ENCODE measurements around the gene DPM3. TPM values are rescaled to one million over a fixed set of nuclear protein-coding genes. Genes with fewer than 3 reads are reported as not detected.

The DPM3 gene
- total and polyA plus RNA-seq, 2 of the 13 experiments (the other 11 are each of a cell fraction or from before 2014, with no cell fraction given) = 23.2 to 53.4 TPM

DNA sequence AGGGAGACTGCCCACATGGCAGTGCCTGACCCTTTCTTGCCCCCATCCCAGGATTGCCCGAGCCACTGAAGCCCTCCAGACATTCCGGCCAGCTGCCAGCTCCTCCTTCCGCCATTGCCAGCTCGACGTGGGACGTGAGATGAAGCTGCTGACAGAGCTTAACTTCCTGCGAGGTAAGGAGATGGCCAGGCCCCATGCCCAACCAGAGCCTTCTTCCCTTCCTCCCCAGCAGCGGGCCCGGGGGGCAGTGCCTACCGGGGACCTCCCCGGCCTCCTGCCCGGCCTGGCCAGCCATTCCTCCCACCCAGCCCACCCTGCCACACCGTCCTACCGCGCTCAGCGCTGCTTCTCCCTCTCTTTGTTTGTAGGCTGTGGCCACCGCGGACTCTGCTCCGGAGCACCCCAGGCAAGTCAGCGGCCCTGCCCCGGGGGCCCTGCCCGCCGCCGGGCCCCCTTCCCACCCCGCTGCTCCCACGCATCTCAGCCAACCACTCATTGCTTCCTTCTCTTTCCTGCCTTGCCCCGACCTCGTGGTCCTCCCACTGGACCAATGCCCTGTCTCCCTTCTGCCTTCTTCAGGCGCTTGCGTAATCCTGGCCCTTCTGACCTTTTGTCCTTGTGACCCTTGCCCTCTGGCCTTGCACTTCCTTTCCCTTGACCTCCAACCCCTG, 38.2 kb upstream of the DPM3 start (continued):
- no peak for TF ChIP-seq ATF5 (CRISPR knock-in tag; IDR thresholded peaks at IDR 0.05; ENCODE audit: low read depth)
- no peak for TF ChIP-seq RNF219 (CRISPR knock-in tag; IDR thresholded peaks at IDR 0.05)
- TF ChIP-seq ZNF589 (CRISPR knock-in tag; conservative IDR thresholded peaks at IDR 0.05) = no peak
- TF ChIP-seq ISX (CRISPR knock-in tag; conservative IDR thresholded peaks at IDR 0.05) = no peak
- 0 out of 2 replicates have a peak, but pooled peaks have one; percentile 25 for TF ChIP-seq MIXL1 (CRISPR knock-in tag; IDR thresholded peaks at IDR 0.05)
- TF ChIP-seq, protein P1, sequence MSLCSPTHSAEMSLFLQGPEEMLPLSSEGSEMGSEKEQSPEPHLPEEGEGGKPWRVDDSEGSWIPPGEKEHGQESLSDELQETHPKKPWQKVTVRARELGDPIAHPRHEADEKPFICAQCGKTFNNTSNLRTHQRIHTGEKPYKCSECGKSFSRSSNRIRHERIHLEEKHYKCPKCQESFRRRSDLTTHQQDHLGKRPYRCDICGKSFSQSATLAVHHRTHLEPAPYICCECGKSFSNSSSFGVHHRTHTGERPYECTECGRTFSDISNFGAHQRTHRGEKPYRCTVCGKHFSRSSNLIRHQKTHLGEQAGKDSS (CRISPR knock-in tag; IDR thresholded peaks at IDR 0.05; ENCODE audit: borderline replicate concordance, low read depth) = no peak
- TF ChIP-seq ZNF367 (CRISPR knock-in tag; IDR thresholded peaks at IDR 0.05; ENCODE audit: borderline replicate concordance) = no peak
- TF ChIP-seq ZNF264 (CRISPR knock-in tag; IDR thresholded peaks at IDR 0.05) = no peak
- no peak for TF ChIP-seq SATB2 (CRISPR knock-in tag; IDR thresholded peaks at IDR 0.05)
- TF ChIP-seq ZNF761 (CRISPR knock-in tag; conservative IDR thresholded peaks at IDR 0.05) = no peak
- TF ChIP-seq, protein P2, sequence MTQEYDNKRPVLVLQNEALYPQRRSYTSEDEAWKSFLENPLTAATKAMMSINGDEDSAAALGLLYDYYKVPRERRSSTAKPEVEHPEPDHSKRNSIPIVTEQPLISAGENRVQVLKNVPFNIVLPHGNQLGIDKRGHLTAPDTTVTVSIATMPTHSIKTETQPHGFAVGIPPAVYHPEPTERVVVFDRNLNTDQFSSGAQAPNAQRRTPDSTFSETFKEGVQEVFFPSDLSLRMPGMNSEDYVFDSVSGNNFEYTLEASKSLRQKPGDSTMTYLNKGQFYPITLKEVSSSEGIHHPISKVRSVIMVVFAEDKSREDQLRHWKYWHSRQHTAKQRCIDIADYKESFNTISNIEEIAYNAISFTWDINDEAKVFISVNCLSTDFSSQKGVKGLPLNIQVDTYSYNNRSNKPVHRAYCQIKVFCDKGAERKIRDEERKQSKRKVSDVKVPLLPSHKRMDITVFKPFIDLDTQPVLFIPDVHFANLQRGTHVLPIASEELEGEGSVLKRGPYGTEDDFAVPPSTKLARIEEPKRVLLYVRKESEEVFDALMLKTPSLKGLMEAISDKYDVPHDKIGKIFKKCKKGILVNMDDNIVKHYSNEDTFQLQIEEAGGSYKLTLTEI (CRISPR knock-in tag; conservative IDR thresholded peaks at IDR 0.05) = no peak
- TF ChIP-seq SETDB1 (CRISPR knock-in tag; IDR thresholded peaks at IDR 0.05; ENCODE audit: borderline replicate concordance) = no peak
- 0 out of 2 replicates have a peak, but pooled peaks have one; percentile 41 for TF ChIP-seq MTA1 (CRISPR knock-in tag; IDR thresholded peaks at IDR 0.05; ENCODE audit: borderline replicate concordance)
- no peak for TF ChIP-seq MAF1 (CRISPR knock-in tag; IDR thresholded peaks at IDR 0.05; ENCODE audit: borderline replicate concordance)
- 0 out of 2 replicates have a peak, but pooled peaks have one; percentile 12 for TF ChIP-seq FOXO1 (CRISPR knock-in tag; IDR thresholded peaks at IDR 0.05)
- TF ChIP-seq SNRNP70 (IDR thresholded peaks at IDR 0.05; ENCODE audit: low read depth, low read length) = no peak
- no peak for TF ChIP-seq ZBTB21 (CRISPR knock-in tag; IDR thresholded peaks at IDR 0.05)
- TF ChIP-seq TRIM22 (IDR thresholded peaks at IDR 0.05) = no peak
- TF ChIP-seq CEBPB (IDR thresholded peaks at IDR 0.05; ENCODE audit: borderline replicate concordance, low read depth, low read length) = peak; percentile 88; the same call in 1 of the 2 replicates
- TF ChIP-seq, protein P3, sequence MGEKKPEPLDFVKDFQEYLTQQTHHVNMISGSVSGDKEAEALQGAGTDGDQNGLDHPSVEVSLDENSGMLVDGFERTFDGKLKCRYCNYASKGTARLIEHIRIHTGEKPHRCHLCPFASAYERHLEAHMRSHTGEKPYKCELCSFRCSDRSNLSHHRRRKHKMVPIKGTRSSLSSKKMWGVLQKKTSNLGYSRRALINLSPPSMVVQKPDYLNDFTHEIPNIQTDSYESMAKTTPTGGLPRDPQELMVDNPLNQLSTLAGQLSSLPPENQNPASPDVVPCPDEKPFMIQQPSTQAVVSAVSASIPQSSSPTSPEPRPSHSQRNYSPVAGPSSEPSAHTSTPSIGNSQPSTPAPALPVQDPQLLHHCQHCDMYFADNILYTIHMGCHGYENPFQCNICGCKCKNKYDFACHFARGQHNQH (CRISPR knock-in tag; IDR thresholded peaks at IDR 0.05) = no peak
- TF ChIP-seq NR3C1 (CRISPR knock-in tag; IDR thresholded peaks at IDR 0.05) = no peak
- TF ChIP-seq CBX2 (IDR thresholded peaks at IDR 0.05; ENCODE audit: low read depth, low read length) = no peak
- TF ChIP-seq CBX2 (CRISPR knock-in tag; IDR thresholded peaks at IDR 0.05; ENCODE audit: low read depth) = no peak
